GM18505 (cell line): ENCODE data around the gene OXSR1.
"Not testable (repeated sequence)": the region's sequence is repeated elsewhere in the genome, so short reads cannot be mapped to it uniquely, and the experiment has no call there.

Experiments
- ATAC-seq: cut with Tn5 transposase; IDR thresholded peaks from one replicate; pipeline ENCODE4 v1.9.1; 2021; ENCODE audit not compliant: unreplicated experiment
- POLR2A ChIP-seq: IDR thresholded peaks from 4 replicates; pipeline ENCODE4 v1.6.1; 2011; ENCODE audit warnings: borderline replicate concordance; ENCODE audit not compliant: insufficient read depth, insufficient read length; ENCODE audit errors: extremely low read depth

The OXSR1 gene

GRCh38 chr3:38224357-38224756 is 59.0 kb downstream of the OXSR1 start:
- ATAC-seq: no peak
- no peak for TF ChIP-seq POLR2A

- no peak for ATAC-seq
- no peak for TF ChIP-seq POLR2A
Observed at GRCh38 chr3:38226273-38226672, 60.9 kb downstream of the OXSR1 start.

- no peak for TF ChIP-seq POLR2A
Observed at GRCh38 chr3:38227989-38228388, 62.7 kb downstream of the OXSR1 start.

GRCh38 chr3:38229036-38229435 is 63.7 kb downstream of the OXSR1 start:
- TF ChIP-seq POLR2A: no peak
- ATAC-seq: no peak

More at GRCh38 chr3:38227989-38228388, 62.7 kb downstream of the OXSR1 start:
- ATAC-seq: no peak

- ATAC-seq: no peak
- no peak for TF ChIP-seq POLR2A
Observed at GRCh38 chr3:38232701-38233100, 67.4 kb downstream of the OXSR1 start.

- TF ChIP-seq POLR2A: no peak
- no peak for ATAC-seq
Observed at GRCh38 chr3:38235466-38235865, 70.1 kb downstream of the OXSR1 start.

- no peak for TF ChIP-seq POLR2A
- ATAC-seq: no peak
Observed at GRCh38 chr3:38238416-38239008, 73.2 kb downstream of the OXSR1 start.

- not testable (repeated sequence) for ATAC-seq
Observed at GRCh38 chr3:38242812-38243211, 77.5 kb downstream of the OXSR1 start.

- no peak for TF ChIP-seq POLR2A
- ATAC-seq: no peak
Observed at GRCh38 chr3:38245930-38246329, 80.6 kb downstream of the OXSR1 start.

- no peak for TF ChIP-seq POLR2A
Observed at GRCh38 chr3:38247366-38248035, 82.2 kb downstream of the OXSR1 start.

GRCh38 chr3:38250198-38250597 is 84.9 kb downstream of the OXSR1 start:
- no peak for ATAC-seq
- no peak for TF ChIP-seq POLR2A

More at GRCh38 chr3:38247366-38248035, 82.2 kb downstream of the OXSR1 start:
- ATAC-seq: no peak

GRCh38 chr3:38251197-38251596 is 85.9 kb downstream of the OXSR1 start:
- TF ChIP-seq POLR2A: no peak

GRCh38 chr3:38253704-38254103 is 88.4 kb downstream of the OXSR1 start:
- no peak for TF ChIP-seq POLR2A
- ATAC-seq: no peak

More at GRCh38 chr3:38251197-38251596, 85.9 kb downstream of the OXSR1 start:
- no peak for ATAC-seq

- no peak for TF ChIP-seq POLR2A
- ATAC-seq: no peak
Observed at GRCh38 chr3:38254872-38255271, 89.5 kb downstream of the OXSR1 start.
